T-helper 2 cell (primary cell): ENCODE measurements around the gene FUBP1.
"Not testable (repeated sequence)": the region's sequence is repeated elsewhere in the genome, so short reads cannot be mapped to it uniquely, and the experiment has no call there.

Source experiments
- DNase-seq, 5 experiments: peaks; one replicate each; pipeline versions ENCODE4 v3.0.0 to v3.0.0-alpha.2; 2012 to 2022

Gene FUBP1

DNA sequence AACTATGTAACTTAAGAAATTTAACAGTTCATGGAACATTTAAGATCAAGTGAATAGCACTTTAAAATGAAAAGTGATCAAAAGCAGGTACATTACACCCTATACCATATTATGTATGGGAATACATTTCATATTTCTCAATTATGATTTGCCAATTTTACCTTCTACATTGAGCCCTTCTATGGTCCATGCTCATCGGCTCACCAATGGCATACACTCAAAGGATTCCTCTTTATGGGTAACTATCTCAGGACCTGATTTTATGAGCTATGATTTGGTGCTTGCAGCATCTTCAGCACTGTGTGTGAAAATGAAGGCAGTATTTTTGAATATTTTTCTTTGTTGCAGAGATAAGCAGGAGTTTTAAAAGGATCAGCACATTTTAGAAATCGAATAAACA lies 33.5 kb downstream of the FUBP1 start:
- DNase-seq = no peak

DNA sequence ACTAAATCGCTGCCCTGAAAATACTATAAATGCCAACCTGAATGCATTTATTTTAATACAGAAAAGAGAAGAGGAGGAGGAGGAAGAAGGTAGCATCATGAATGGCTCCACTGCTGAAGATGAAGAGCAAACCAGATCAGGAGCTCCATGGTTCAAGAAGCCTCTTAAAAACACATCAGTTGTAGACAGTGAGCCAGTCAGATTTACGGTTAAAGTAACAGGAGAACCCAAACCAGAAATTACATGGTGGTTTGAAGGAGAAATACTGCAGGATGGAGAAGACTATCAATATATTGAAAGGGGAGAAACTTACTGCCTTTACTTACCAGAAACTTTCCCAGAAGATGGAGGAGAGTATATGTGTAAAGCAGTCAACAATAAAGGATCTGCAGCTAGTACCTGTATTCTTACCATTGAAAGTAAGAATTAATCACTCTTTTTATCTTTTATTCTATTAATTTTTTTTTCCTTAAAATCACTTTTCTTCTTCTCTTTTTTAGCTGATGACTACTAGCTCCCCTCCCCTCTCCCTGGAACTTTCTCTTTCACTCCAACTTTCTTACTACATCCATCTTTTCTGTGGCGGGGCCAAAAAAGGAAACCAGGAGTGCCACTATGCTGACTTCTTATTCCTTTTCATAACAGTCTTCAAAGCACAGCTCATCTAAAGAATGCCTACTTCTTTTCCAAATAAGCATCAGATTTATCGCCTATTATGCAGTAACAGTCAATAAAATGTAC lies 36.3 kb downstream of the FUBP1 start:
- no peak for DNase-seq

DNA sequence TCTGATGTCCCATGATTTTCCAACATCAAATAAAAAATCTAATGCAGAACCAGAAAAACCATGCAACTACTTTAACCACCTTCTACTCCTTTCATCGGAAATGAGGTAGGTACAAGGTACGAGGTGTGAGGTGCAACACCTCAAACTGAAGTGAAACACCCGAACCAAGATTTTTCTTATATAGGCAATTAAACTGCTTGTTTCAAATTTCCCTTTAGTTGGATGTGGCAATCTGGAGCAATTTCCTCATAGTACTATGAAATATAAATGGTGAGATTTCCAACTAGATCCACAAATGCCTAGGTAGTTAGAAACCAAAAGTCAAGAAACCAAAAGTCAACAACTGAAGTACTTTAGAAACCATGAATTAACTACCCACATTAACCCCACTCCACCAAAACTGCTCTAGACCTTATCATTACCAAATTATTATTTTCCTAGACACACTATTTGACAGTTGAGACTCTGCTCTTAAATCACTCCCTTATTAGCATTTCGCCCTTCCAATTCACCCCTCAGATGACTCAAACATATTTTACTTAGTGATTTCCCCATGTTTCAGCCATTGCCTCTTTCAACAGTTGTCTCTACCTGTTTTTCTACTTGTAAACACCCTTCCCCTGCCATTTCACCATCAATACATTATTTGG lies 37.8 kb downstream of the FUBP1 start:
- DNase-seq = no peak

DNA sequence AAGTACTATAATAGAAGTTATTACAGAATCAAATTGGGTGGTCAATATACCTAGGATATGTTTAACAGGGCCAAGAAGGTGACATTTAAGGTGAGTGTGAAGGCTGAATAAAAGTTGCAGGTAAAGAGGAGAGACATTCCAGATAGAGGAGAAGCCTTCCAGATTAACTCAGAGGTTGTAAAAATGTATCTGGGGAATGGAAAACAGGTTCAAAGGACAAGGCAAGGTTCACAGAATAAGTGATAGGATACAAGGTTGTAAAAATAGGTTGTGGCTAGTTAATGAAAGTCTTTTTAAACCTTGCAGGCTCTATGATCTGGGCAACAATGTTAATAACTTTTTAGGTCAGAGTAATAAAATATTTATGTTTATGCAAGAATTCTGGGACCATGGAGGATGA lies 40.2 kb downstream of the FUBP1 start:
- DNase-seq = no peak

DNA sequence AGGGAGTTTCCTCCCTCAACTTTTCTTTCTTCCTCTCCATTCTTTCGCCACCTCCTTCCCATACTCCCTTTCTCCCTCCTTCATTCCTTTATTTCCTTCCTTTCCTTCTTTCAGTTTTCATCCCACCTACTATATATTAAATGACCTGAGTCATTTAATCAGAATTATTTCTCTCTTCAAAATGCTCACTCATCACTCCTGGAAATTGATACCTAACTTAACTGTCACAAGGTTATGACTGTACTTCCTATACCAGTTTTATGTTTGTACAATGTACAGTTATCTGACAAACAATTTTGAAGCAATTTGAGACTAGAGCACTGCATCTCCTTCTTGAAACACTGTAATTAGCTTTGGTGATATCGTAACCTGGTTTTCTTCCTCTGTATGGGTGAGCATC lies 49.1 kb downstream of the FUBP1 start:
- DNase-seq = no peak

DNA sequence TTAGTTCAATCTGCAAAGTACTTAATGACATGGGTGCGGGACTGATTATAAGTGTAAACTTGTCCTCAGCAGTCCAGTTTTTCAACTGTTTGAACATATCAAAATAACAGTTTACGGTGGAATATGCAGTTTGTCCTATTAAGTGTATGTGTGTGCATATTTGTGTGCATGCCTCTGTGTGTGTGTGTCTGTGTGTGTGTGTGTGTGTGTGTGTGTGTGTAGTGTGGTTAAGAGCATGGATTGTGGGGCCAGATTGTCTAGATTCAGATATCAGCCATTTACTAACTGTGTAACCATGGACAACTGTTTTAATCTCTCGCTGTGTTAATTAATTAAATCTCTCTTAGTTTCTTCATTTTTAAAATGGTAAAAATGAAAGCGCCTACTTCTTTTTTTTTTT lies 51.5 kb downstream of the FUBP1 start:
- peak in 1 of 5 experiments; percentile 62 for DNase-seq

DNA sequence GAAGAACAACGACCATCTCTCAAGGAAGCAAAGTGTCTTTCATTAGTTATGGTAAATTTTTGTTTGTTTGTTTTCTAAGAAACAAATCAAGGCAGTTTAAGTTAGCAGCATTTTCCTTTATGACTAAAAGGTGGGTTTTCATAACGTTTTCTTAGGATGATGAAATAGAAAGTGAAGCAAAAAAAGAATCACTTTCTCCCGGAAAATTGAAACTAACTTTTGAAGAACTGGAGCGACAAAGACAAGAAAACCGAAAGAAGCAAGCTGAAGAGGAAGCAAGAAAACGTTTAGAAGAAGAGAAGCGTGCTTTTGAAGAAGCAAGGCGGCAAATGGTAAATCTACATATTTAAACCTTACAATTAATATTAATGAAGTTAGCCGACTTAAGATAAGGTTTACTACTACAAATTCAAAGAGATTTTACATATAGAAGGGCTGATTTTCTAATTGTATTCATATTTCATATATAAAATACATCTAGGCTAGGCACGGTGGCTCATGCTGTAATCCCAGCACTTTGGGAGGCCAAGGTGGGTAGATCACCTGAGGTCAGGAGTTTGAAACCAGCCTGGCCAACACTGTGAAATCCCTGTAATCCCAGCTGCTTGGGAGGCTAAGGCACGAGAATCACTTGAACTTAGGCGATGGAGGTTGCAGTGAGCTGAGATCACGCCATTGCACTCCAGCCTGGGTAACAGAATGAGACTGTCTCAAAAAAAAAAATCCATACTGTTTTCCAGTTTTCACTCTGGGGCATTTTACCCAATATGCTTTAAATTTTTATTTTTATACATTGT lies 52.1 kb downstream of the FUBP1 start:
- peak in 1 of 5 experiments; percentile 50 for DNase-seq

DNA sequence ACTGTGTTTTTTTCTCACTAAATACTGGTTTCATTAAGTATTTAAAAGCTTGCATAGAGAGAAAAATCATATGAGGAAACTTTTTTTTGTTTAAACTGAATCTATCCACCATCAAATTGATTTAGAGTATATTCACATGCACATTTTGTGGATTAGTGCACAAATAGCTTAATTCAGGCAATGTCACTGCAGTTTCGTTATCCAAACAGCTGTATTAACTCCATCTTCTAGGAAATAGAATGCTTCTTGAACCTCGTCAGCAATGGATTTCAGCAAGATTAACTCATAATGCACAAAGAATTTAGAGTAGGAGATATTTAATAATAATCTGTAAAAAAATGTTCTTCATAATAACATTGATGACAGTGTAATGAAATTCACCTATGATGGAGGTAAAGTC lies 52.9 kb downstream of the FUBP1 start:
- no peak for DNase-seq

DNA sequence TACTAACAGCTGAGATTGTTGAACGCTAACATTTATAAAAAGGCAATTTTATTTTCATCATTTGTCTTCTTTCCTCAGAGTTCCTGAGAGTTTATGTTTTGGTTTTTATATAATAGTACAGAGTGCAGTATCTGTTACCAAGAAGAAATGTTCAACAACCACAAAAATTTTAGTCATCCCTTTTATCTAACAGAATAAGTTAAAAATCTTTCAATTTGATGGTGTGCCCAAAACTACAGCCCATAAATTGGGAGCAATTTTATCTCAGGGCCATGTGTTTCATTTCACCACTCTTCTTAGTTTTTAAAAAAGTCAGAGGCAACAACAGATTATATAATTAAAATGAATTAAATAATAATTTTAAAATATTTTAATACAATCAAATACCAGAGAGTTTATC lies 53.4 kb downstream of the FUBP1 start:
- no peak for DNase-seq

DNA sequence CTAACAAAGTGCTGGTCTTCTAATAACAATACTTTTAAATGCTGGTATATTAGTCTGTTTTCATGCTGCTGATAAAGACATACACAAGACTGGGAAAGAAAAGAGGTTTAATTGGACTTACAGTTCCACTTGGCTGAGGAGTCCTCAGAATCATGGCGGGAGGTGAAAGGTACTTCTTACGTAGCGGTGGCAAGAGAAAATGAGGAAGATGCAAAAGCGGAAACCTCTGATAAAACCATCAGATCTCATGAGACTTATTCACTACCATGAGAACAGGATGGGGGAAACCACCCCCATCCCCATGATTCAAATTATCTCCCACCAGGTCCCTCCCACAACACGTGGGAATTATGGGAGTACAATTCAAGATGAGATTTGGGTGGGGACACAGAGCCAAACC lies 60.0 kb downstream of the FUBP1 start:
- DNase-seq = not testable (repeated sequence)

DNA sequence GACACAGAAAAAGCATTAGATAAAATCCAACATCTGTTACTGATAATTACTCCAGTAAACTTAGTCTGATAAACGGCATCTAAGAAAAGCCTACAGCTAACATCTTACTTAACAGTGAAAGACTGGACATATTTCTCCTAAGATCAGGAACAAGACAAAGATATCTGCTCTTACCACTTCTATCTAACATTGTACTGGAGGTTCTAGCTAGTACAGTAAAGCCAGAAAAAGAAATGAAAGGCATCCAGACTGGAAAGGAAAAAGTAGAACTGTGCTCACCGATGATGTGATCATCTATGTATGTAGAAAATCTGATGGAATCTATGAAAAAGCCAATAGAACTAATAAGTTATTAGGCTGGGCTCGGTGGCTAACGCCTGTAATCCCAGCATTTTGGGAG lies 68.8 kb downstream of the FUBP1 start:
- DNase-seq = no peak

DNA sequence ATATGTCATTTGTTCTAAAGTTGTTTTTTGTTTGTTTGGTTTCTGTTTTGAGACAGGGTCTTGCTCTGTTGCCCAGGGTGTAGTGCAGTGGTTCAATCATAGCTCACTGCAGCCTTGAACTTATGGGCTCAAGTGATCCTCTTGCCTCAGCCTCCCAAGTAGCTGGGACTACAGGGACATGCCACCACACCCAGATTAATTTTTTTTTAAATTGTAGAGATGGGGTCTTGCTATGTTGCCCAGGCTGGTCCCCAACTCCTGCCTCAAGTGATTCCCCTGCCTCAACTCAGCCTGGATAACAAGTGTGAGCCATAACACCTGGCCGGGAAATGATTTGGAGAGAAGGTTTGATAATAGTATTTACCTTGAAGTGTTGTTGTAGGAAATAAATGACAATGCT lies 72.2 kb downstream of the FUBP1 start:
- no peak for DNase-seq

DNA sequence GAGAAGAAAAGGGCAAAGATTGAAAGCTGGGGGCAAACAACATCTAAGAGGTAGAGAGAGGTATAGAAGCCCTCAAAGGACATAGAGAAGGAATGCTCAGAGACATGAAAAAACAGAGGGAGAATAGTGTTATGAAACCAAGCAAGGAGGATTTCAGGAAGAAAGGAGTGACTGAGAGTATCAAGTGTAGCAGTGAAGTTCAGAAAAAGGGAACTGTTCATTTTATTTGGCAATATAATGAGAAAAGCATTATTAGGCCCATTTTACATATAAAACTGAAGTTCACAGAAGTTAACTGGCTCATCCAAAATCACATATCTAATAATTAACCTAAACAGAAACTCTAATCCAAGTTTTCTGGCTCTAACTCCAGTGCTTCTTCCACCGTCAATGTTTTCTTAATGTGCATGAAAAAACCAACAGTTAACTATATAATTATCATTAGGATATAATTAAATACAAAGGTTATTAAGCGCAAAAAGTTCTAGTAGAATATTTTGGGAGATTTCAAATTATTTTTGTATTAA lies 72.8 kb downstream of the FUBP1 start:
- no peak for DNase-seq

DNA sequence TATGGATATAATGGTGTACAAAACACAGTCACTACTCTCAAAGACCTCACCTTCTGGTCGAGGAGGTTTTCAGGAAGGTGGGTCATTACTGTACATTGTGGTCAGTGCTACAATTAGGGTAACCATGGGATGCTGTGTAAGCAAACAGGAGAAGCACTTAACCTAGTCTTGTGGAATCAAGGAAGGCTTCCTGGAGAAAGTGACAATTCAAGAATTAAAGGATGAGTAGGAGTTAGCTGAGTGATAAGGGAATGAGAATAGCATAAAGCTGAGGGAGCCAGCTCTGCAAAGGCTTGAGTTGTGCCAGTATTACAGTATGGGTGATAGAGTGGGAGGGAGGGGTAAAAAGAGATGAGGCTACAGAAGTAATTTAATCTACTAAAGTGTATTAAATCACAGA lies 73.3 kb downstream of the FUBP1 start:
- no peak for DNase-seq

DNA sequence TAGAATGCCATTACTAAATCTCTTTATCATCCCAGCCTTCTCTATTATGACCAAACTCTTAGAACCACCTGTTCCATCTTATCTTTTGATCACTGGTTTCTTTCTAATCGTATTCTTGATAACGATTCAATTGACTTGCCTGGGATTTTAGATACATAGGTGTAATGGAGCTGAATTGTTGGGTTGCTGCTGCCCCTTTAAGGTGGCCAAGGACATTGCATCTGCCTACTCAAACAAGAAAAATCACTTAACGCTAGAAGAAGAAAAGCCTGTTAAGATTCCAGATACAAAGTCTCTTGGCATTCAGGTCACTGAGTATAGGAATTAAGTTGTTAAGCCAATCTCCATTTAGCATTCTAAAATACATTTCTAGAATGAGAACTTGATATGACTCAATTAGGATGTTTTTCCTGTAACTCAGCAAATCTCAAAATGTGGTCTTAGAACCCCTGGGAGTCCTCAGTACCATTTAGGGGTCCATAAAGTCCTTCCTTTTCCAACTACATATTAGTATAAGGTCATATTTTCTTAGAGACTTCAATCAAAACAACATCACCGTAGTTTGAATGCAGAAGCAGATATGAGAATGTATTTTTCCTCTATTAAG lies 78.1 kb downstream of the FUBP1 start:
- peak in 1 of 5 experiments; percentile 42 for DNase-seq

DNA sequence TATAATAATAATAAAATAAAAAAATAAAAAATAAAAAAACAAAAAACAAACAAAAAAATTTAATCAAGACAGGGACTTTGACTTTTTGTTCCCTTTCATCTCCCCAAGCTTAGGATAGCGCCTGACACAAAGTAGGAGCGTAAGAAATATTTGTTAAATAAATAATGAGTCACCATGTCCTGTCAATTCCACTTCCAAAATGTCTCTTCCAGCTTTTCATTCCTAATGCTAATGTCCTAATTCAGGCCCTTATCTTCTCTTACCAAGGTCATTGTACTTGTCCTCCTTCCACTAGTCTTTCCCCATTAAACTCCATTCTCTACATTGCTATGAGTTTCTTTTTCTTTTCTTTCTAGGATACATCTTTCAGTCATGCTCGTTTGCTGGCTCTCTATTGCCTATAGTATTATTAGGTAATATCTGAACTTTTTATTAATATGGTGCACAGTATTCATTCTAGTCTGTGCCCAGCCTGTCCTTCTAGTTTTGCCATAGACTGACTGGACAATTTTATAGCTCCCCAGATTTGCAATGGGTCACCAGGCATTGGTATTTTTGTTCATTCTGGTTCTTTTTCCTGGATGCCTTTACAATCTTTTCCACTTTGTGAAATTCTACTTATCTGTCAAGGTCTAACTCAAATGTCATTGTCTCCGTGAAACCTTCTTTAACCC lies 79.1 kb downstream of the FUBP1 start:
- no peak for DNase-seq
